ENCODE results near the gene PIPOX. TPM values are rescaled to one million over a fixed set of nuclear protein-coding genes. Genes with fewer than 3 reads are reported as not detected.

The PIPOX gene
- total and polyA plus RNA-seq, 2 of the 8 experiments (the other 6 are each of a cell fraction or from before 2014, with no cell fraction given), result 57.2 to 99.6 TPM

- H4K20me1 ChIP-seq (replicated peaks in 1 of 2; ENCODE audit: control insufficient read depth in 1 of 2, insufficient read depth in 2 of 2, low read length in 2 of 2), result peaks cover 0 to 2% of the 10 kb centered on the region in 2 experiments
- no peak overlapping the region for H3K4ac ChIP-seq (replicated peaks; ENCODE audit: insufficient read length, low read depth, low read length)
- H2AK5ac ChIP-seq (ENCODE audit: low read depth, low read length), result no peak overlapping the region
- no peaks in the 10 kb centered on the region for H3K23me2 ChIP-seq (ENCODE audit: low read depth, low read length)
- H3K4me3 ChIP-seq (ENCODE audit: extremely low read depth in 1 of 4, insufficient read depth in 2 of 4, low read depth in 3 of 4, low read length in 4 of 4), result no peak overlapping the region
- no peak overlapping the region for H3K27ac ChIP-seq (ENCODE audit: low read depth, low read length)
- H2BK12ac ChIP-seq (ENCODE audit: low read depth, low read length), result no peak overlapping the region
- H4K91ac ChIP-seq (replicated peaks; ENCODE audit: insufficient read length, low read length), result no peak overlapping the region
- H2BK120ac ChIP-seq (replicated peaks; ENCODE audit: low read depth, low read length), result no peak overlapping the region
- ChIA-PET CTCF (ENCODE audit: partially characterized antibody) (interaction anchor here (1.3 to 4.7 kb wide), 3 partner anchors 44 to 116 kb away, joined by 3 to 30 read pairs (median 4); no protein-coding TSS in a partner anchor), POLR2A (ENCODE audit: partially characterized antibody) (interaction anchor here (1.2 to 2.4 kb wide), 2 partner anchors 11 to 49 kb away, joined by 3 to 7 read pairs; no protein-coding TSS in a partner anchor)
- no peak overlapping the region for H3K23ac ChIP-seq (ENCODE audit: insufficient read length)
- no peak overlapping the region for H2AFZ ChIP-seq (ENCODE audit: low read length)
- H3K14ac ChIP-seq (ENCODE audit: insufficient read length), result no peak overlapping the region
- no peak overlapping the region for H4K5ac ChIP-seq (ENCODE audit: insufficient read length, low read depth, low read length)
- H3K56ac ChIP-seq (replicated peaks; ENCODE audit: insufficient read length, low read depth, low read length), result no peak overlapping the region
- no peak for DNase-seq (ENCODE audit: low read depth in 1 of 2, low spot score in 2 of 2)
- no peak overlapping the region for H2BK15ac ChIP-seq (ENCODE audit: low read length)
- H2BK20ac ChIP-seq (ENCODE audit: low read length), result no peak overlapping the region
- H3K9ac ChIP-seq (replicated peaks in 1 of 4; ENCODE audit: extremely low read depth in 1 of 4, low read depth in 3 of 4, low read length in 3 of 4), result no peak overlapping the region
- H3K4me2 ChIP-seq (ENCODE audit: insufficient read depth in 1 of 2, low read depth in 2 of 2, low read length in 2 of 2), result no peak overlapping the region
- no peaks in the 10 kb centered on the region; a peak in 1 of 7 replicates for H3K27me3 ChIP-seq (replicated peaks in 1 of 4; ENCODE audit: control insufficient read depth in 3 of 4, extremely low read depth in 1 of 4, insufficient read depth in 3 of 4, low read length in 3 of 4)
- no peaks in the 10 kb centered on the region for H3K79me2 ChIP-seq (ENCODE audit: control insufficient read depth in 1 of 2, insufficient read depth in 2 of 2, low read length in 2 of 2)
- H3K9me3 ChIP-seq (ENCODE audit: insufficient read depth in 2 of 2, low read depth in 1 of 2, low read length in 1 of 2), result no peaks in the 10 kb centered on the region
- H3K18ac ChIP-seq (ENCODE audit: extremely low read depth, low read length), result no peak overlapping the region
- H3K79me1 ChIP-seq (ENCODE audit: low read depth, low read length), result no peaks in the 10 kb centered on the region
- peaks cover 0 to 13% (median 5%) of the 10 kb centered on the region in 4 experiments; a peak in 4 of 8 replicates for H3K36me3 ChIP-seq (ENCODE audit: control insufficient read depth in 2 of 4, insufficient read depth in 4 of 4, low read length in 3 of 4)
- no peak overlapping the region for H2BK5ac ChIP-seq (ENCODE audit: low read depth, low read length)
- 96% methylated on average over 20 of the region's 33 CpGs; no CpG with 5 or more reads in 1 of the 2 experiments for WGBS, 2 experiments (ENCODE audit: extremely low coverage in 1 of 2, insufficient coverage in 1 of 2, insufficient read length in 1 of 2, insufficient replicate concordance in 2 of 2, low coverage in 1 of 2, low lambda C conversion rate in 2 of 2, missing lambda C conversion rate in 1 of 2)
- FAIRE-seq, result no peak
- H4K8ac ChIP-seq (ENCODE audit: extremely low read depth, insufficient read depth, low read length), result no peak overlapping the region
- H3K4me1 ChIP-seq (replicated peaks in 1 of 4; ENCODE audit: control insufficient read depth in 3 of 4, insufficient read depth in 4 of 4, low read length in 3 of 4), result peaks cover 18 to 31% (median 22%) of the 10 kb centered on the region in 4 experiments
- TF ChIP-seq TAF1 (IDR thresholded peaks at IDR 0.05; ENCODE audit: low read depth, low read length) (no peak), RFX5 (IDR thresholded peaks at IDR 0.05; ENCODE audit: borderline replicate concordance, low read depth, low read length) (no peak), ASH2L (IDR thresholded peaks at IDR 0.05; ENCODE audit: low read length) (no peak), CBX5 (IDR thresholded peaks at IDR 0.05; ENCODE audit: low read depth, low read length) (no peak), RNF2 (IDR thresholded peaks at IDR 0.05; ENCODE audit: borderline replicate concordance, low read depth, low read length, missing control alignments, poor library complexity, severe bottlenecking) (no peak), BACH1 (IDR thresholded peaks at IDR 0.05; ENCODE audit: low read length) (no peak), HDAC2 (IDR thresholded peaks at IDR 0.05; ENCODE audit: borderline replicate concordance in 1 of 2, low read depth in 2 of 2, low read length in 2 of 2) (no peak), BRCA1 (IDR thresholded peaks at IDR 0.05; ENCODE audit: low read depth, low read length) (no peak), EP300 (IDR thresholded peaks at IDR 0.05; ENCODE audit: borderline replicate concordance in 1 of 2, low read depth in 2 of 2, low read length in 2 of 2) (no peak), POLR2A (IDR thresholded peaks at IDR 0.05; ENCODE audit: control extremely low read depth in 1 of 2, low read depth in 2 of 2, low read length in 2 of 2) (no peak), USF2 (IDR thresholded peaks at IDR 0.05; ENCODE audit: low read length) (no peak), E2F6 (IDR thresholded peaks at IDR 0.05) (no peak)
Measured at GRCh38 chr17:29080323-29080722, 37.4 kb downstream of the PIPOX start.
